OCI-LY3 (cell line): ENCODE data around the gene AKAP9.

Experiments used
- CTCF ChIP-seq: fragments of 200-600, 300-600 bp; sonication (generic); IDR thresholded peaks from 2 replicates; pipeline ENCODE4 v1.5.1; 2014; ENCODE audit warnings: antibody characterized with exemption, low read length, low read depth
- EZH2phosphoT487 ChIP-seq: fragments of 200-600 bp; shearing (Covaris generic); IDR thresholded peaks from 2 replicates; pipeline ENCODE4 v1.6.1; 2018; ENCODE audit warnings: antibody characterized with exemption, mixed run types, low read depth

- TF ChIP-seq CTCF (no peak), EZH2phosphoT487 (no peak)
Measured at GRCh38 chr7:92064438-92065029, 123.9 kb downstream of the AKAP9 start.
